Medulla oblongata (tissue), 1 donor: ENCODE results near the gene NCAM1.
A peak's percentile ranks its signal among the peaks of the same experiment; 100 is the strongest.
"Not testable (repeated sequence)": the region's sequence is repeated elsewhere in the genome, so short reads cannot be mapped to it uniquely, and the experiment has no call there.

Source experiments
- DNase-seq: peaks from one replicate; pipeline ENCODE4 v3.0.0-alpha.2; 2015; ENCODE audit errors: extremely low spot score

NCAM1 gene

GRCh38 chr11:112961146-112961668 lies at the start of gene NCAM1:
TSS of gene NCAM1 (plus strand) at chr11:112961420.
- peak; percentile 88 for DNase-seq

- no peak for DNase-seq
These were observed 38.6 kb upstream of the NCAM1 start for GRCh38 chr11:112922606-112923005.

GRCh38 chr11:112924836-112925235 lies 36.4 kb upstream of the NCAM1 start:
- not testable (repeated sequence) for DNase-seq

- DNase-seq = no peak
These were observed 35.5 kb upstream of the NCAM1 start for GRCh38 chr11:112925516-112926310.

- no peak for DNase-seq
These were observed 33.1 kb upstream of the NCAM1 start for GRCh38 chr11:112928136-112928535.

GRCh38 chr11:112929432-112929831 lies 31.8 kb upstream of the NCAM1 start:
- DNase-seq = no peak

- DNase-seq = no peak
These were observed 29.5 kb upstream of the NCAM1 start for GRCh38 chr11:112931703-112932102.

- DNase-seq = no peak
These were observed 28.6 kb upstream of the NCAM1 start for GRCh38 chr11:112932593-112932992.

- DNase-seq = no peak
These were observed 27.2 kb upstream of the NCAM1 start for GRCh38 chr11:112933970-112934369.

- no peak for DNase-seq
These were observed 20.1 kb upstream of the NCAM1 start for GRCh38 chr11:112941104-112941503.

GRCh38 chr11:112942966-112943643 lies 18.1 kb upstream of the NCAM1 start:
- DNase-seq = no peak

- DNase-seq = no peak
These were observed 14.4 kb upstream of the NCAM1 start for GRCh38 chr11:112946866-112947265.

- DNase-seq = no peak
These were observed 11.2 kb upstream of the NCAM1 start for GRCh38 chr11:112949781-112950575.

GRCh38 chr11:112958670-112959069 lies 2.5 kb upstream of the NCAM1 start:
- DNase-seq = no peak

- DNase-seq = peak; percentile 63
These were observed 745 bp downstream of the NCAM1 start for GRCh38 chr11:112961751-112962578.

- peak; percentile 84 for DNase-seq
These were observed 1.6 kb downstream of the NCAM1 start for GRCh38 chr11:112962579-112963367.

- DNase-seq = peak; percentile 54
These were observed 2.2 kb downstream of the NCAM1 start for GRCh38 chr11:112963368-112963955.

GRCh38 chr11:112965656-112966055 lies 4.4 kb downstream of the NCAM1 start:
- DNase-seq = no peak

GRCh38 chr11:112966561-112966960 lies 5.3 kb downstream of the NCAM1 start:
- DNase-seq = no peak

GRCh38 chr11:112967082-112967481 lies 5.9 kb downstream of the NCAM1 start:
- DNase-seq = no peak
